SKM-1 (cell line): Measurements from ENCODE around the gene GBP2.
A peak's percentile ranks its signal among the peaks of the same experiment; 100 is the strongest.
"Not testable (repeated sequence)": the region's sequence is repeated elsewhere in the genome, so short reads cannot be mapped to it uniquely, and the experiment has no call there.

Source experiments
- DNase-seq: peaks from one replicate; lab custom pipeline; 2025; ENCODE audit not compliant: unreplicated experiment; lab: John Stamatoyannopoulos, UW

Gene GBP2

DNA sequence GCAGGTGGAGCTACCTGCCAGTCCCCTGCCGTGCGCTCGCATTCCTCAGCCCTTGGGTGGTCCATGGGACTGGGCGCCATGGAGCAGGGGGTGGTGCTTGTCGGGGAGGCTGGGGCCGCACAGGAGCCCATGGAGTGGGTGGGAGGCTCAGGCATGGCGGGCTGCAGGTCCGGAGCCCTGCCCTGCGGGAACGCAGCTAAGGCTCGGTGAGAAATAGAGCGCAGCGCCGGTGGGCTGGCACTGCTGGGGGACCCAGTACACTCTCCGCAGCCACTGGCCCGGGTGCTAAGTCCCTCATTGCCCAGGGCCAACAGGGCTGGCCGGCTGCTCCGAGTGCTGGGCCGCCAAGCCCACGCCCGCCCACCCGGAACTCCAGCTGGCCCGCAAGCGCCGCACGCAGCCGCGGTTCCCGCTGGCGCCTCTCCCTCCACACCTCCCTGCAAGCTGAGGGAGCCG is 2.1 kb upstream of the GBP2 start:
- not testable (repeated sequence) for DNase-seq

DNA sequence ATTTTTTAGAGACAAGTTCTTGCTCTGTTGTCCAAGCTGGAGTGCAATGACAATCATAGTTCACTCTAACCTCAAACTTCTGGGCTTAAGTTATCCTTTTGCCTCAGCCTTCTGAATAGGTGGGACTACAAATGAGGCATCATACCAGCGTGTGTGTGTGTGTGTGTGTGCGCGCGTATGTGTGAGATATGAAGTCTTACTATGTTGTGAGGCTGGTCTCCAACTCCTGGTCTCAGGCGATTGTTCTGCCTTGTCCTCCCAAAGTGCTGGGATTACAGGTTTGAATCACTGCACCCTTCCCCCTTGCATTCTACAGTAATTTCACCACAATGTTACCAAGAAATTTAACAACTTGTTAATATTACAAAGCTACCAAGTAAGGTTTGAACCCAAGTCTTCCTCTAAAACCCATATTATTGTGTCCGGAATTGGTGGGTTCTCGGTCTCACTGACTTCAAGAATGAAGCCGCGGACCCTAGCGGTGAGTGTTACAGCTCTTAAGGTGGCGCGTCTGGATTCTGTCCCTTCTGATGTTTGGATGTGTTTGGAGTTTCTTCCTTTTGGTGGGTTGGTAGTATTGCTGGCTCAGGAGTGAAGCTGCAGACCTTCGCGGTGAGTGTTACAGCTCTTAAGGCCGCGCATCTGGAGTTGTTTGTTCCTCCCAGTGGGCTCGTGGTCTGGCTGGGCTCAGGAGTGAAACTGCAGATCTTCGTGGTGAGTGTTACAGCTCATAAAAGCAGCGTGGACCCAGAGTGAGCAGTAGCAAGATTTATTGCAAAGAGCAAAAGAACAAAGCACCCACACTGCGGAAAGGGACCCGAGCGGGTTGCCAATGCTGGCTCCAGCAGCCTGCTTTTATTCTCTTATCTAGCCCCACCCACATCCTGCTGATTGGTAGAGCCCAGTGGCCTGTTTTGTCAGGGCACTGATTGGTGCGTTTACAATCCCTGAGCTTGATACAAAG is 970 bp upstream of the GBP2 start:
- not testable (repeated sequence) for DNase-seq

- no peak for DNase-seq
Observed at GRCh38 chr1:89125240-89125912, 538 bp downstream of the GBP2 start.

- DNase-seq = no peak
Observed at GRCh38 chr1:89121641-89122040, 4.3 kb downstream of the GBP2 start.

DNA sequence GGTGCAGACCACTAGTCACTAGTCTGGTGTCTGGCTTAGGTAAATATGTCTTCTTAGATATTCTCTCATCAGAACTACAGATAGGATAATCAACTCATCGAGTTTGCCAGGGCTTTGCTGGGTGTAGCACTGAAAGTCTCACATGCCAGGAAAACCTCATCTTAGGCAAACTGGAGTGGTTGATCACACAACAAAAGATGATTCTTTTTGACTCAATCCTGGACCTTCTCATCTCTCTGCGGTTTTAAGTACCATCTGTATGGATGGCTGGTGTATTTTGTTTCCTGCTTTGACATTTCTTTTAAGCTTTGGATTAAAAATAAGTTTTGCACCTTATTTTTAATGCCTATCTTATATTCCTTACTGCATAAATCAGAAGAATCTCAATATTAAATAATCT is 11.3 kb downstream of the GBP2 start:
- DNase-seq = no peak

- DNase-seq = no peak
Observed at GRCh38 chr1:89112871-89113613, 12.9 kb downstream of the GBP2 start.

DNA sequence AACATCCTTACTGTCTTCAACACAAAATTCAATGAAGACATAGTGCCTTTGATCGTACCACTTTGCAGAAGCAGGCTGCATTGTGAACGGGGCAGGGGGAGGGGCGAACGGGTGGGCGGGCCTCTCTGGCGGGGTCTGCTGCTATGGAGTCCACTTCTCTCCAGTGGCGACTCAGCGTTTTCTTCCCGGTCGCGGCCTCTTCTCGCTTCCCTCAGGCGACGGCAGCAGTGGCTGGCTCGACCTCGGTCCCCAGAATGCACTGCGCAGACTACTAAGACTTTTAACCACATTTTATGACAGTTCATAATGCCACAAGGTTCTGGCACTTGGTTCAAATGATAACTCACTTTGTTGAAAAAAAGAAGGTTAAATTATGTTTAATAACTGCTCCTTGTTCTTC is 21.2 kb downstream of the GBP2 start:
- no peak for DNase-seq

DNA sequence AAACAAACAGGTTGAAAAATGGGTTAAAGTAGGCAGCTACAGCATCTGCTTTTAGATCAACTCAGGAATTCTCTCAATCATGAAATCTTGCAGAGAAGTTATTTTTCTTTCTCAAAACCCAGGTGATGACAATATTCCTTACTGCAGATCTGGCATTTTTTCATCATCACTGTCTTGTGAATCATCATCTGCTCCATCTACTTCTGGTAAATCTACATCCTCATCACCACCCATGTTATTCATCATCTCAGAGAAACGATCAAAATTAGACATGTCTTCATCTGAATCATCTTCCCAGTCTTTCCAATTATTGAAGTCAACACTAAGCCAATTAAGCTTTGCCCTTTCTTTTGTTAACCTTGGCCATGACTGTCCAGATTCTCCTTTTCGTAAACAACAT is 21.8 kb downstream of the GBP2 start:
- no peak for DNase-seq

- DNase-seq = no peak
Observed at GRCh38 chr1:89102021-89102420, 23.9 kb downstream of the GBP2 start.

GRCh38 chr1:89100412-89100811 is 25.5 kb downstream of the GBP2 start:
- no peak for DNase-seq

DNA sequence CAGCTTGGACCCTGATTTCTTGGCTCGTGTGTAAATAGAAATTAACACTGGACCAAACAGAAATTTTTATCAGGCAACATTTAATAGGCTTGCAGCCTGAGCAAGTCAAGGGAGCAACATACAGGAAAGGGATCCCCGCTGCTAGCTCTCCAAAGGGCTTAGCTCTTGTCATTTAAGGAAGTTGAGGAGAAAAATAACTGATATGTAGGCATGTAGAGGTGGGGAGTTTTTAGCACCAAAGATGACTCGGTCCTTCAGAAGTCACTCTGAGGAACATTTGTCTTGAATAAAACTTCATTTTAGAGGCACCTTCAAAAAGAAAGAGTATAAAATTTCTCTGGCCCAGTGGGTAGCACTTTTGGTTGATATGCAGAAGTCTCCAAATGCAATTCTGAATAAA is 27.1 kb downstream of the GBP2 start:
- no peak for DNase-seq

DNA sequence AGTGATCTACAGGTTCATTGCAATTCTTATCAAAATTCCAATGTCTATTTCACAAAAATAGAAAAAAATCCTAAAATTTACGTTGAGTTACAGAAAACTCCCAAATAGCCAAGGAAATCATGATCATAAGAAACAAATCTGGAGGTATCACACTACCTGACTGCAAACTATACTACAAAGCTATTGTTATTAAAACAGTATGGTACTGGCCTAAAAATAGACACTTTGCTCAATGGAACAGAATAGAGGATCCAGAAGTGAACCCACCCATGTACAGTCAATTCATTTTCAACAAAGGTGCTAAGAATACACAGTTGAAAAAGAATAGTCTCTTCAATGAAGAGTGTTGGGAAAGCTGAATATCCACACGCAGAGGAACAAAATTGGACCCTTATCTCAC is 30.2 kb downstream of the GBP2 start:
- no peak for DNase-seq

DNA sequence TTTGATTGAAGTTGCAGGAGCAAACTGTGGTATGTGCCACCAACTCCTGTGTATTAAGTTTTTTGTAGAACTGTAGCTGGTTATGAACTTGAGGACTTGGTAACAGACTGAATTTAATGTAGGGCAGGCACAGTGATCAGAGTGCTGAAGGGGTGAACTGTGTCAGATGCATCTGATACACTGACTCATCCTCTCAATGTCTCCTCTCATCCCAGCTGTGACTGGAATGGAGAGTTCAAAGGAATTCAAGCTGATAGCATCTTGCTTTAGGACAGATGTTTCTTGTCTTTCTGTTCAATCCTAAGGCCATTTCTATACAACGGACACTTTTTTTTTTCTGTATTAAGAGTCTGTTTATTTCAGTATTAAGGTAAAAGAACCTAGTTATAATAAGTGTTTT is 36.0 kb downstream of the GBP2 start:
- DNase-seq = no peak

DNA sequence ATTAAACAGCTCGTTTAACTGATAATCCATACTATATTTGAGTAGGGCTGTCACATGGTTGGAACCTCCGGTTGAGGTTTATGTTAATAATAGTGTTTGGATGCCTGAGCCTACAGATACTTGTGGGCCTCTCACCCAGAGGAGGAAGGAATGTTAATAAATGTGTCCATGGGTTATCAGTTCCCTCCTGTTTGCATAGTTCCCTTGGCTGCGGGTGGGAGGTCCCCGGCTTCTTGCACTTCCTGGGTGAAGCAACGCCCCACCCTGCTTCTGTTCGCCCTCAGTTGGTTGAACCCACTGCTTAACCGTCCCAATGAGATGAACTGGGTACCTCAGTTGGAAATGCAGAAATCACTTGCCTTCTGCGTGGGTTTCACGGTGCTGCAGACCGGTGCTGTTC is 37.3 kb downstream of the GBP2 start:
- no peak for DNase-seq

GRCh38 chr1:89087241-89087640 is 38.7 kb downstream of the GBP2 start:
- no peak for DNase-seq

- DNase-seq = peak; percentile 7
Observed at GRCh38 chr1:89085781-89086180, 40.1 kb downstream of the GBP2 start.

GRCh38 chr1:89081005-89081404 is 44.9 kb downstream of the GBP2 start:
- DNase-seq = no peak

GRCh38 chr1:89080068-89080467 is 45.8 kb downstream of the GBP2 start:
- DNase-seq = not testable (repeated sequence)

- not testable (repeated sequence) for DNase-seq
Observed at GRCh38 chr1:89072466-89073065, 53.3 kb downstream of the GBP2 start.

GRCh38 chr1:89070509-89070908 is 55.4 kb downstream of the GBP2 start:
- DNase-seq = no peak

DNA sequence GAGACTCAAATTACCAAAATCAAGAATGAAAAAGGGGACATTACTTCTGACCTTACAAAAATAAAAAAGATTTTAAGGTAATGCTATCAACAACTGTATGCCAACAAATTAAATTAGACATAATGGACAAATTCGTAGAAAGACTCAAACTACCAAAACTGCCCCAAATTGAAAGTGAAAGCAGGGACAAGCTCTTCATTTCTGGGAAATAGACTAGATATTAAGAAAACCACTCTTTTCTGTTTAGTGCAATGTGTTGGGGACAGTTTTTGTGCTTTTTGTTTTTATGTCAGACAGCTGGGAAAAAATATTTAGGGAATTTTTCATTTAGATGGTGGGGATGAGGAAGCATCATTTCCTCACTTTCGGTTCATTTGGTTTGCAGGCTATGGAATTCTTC is 56.0 kb downstream of the GBP2 start:
- no peak for DNase-seq
